Duodenal mucosa (tissue), 2 donors: ENCODE measurements around the gene C11orf65.
"Not testable (repeated sequence)": the region's sequence is repeated elsewhere in the genome, so short reads cannot be mapped to it uniquely, and the experiment has no call there.

Experiments
- H3K27ac ChIP-seq: one replicate; pipeline ENCODE4 v1.7.0; 2013; ENCODE audit warnings: low read depth, low read length
- H3K27me3 ChIP-seq, 2 donors: one replicate each; pipeline ENCODE4 v1.7.0; 2013; ENCODE audit warnings: low read length in 2 of 2, control low read depth in 1 of 2; ENCODE audit not compliant: insufficient read depth in 2 of 2, control insufficient read depth in 1 of 2
- H3K36me3 ChIP-seq, 2 donors: one replicate each; pipeline ENCODE4 v1.7.0; 2013; ENCODE audit warnings: low read length in 2 of 2, control low read depth in 1 of 2; ENCODE audit not compliant: insufficient read depth in 2 of 2, control insufficient read depth in 1 of 2
- H3K4me1 ChIP-seq, 2 donors: one replicate each; pipeline ENCODE4 v1.7.0; 2013; ENCODE audit warnings: low read length in 2 of 2, control low read depth in 1 of 2; ENCODE audit not compliant: insufficient read depth in 2 of 2, control insufficient read depth in 1 of 2
- H3K4me3 ChIP-seq, 2 donors: one replicate each; pipeline ENCODE4 v1.7.0; 2013; ENCODE audit warnings: low read length in 2 of 2, low read depth in 1 of 2
- H3K9ac ChIP-seq, 2 donors: one replicate each; pipeline ENCODE4 v1.7.0; 2013; ENCODE audit warnings: low read length in 2 of 2, low read depth in 1 of 2
- H3K9me3 ChIP-seq, 2 donors: one replicate each; pipeline ENCODE4 v1.7.0; 2013; ENCODE audit warnings: low read length in 2 of 2, control low read depth in 1 of 2; ENCODE audit not compliant: control insufficient read depth in 1 of 2

Gene C11orf65

DNA sequence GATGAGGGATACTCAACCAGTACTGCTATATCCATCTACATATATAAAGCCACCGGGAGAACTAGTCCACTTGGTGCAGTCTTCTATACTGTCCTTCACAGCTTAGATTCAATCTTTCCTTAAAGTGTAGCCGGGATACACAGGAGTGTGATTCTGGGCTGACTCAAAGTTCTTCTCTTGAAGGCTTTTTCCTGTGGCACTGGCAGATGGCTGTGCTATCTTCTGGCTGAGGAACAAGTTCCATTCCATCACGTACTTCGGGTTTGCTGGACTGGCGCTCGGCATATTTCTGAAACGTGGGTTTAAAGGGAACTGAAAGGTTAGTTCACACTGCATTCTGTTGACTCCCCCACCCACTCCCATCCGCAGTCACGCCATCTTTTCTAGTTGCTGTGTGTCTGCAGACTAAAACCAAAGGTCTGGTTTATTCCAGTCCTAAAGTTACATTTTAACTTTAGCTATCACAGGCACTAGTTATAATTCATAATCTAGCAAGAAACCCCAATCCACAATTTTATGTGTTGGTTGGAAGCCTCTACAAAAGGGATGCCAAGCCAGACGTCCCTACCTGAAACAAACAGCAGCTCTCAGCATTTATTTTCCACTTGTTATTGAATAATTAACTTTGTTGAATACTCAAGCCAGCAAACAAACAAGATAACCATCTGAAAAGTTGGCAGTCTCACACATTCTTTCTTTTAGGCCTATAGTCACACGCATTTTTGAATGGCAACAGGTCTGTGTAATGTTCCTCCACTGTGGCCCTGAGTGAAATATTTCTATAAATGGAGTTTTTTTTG lies 7.5 kb upstream of the C11orf65 start:
- Histone ChIP-seq H3K9ac (no peak overlapping the region), H3K9me3 (no peaks in the 10 kb centered on the region), H3K27ac (no peak overlapping the region), H3K4me3 (no peak overlapping the region), H3K4me1 (no peaks in the 10 kb centered on the region), H3K27me3 (no peaks in the 10 kb centered on the region), H3K36me3 (peaks cover 0 to 18% of the 10 kb centered on the region in 2 donors)

- H3K4me1 ChIP-seq, result no peaks in the 10 kb centered on the region
- H3K9me3 ChIP-seq, result no peaks in the 10 kb centered on the region
- no peak overlapping the region for H3K27ac ChIP-seq
- no peak overlapping the region for H3K4me3 ChIP-seq
- peaks cover 0 to 13% of the 10 kb centered on the region in 2 donors for H3K36me3 ChIP-seq
- H3K9ac ChIP-seq, result no peak overlapping the region
- H3K27me3 ChIP-seq, result no peaks in the 10 kb centered on the region
Measured at GRCh38 chr11:108472681-108473080, 5.4 kb upstream of the C11orf65 start.

- Histone ChIP-seq H3K9me3 (no peaks in the 10 kb centered on the region), H3K36me3 (no peaks in the 10 kb centered on the region), H3K4me3 (no peak overlapping the region), H3K9ac (no peak overlapping the region), H3K27me3 (no peaks in the 10 kb centered on the region), H3K4me1 (peaks cover 0 to 5% of the 10 kb centered on the region in 2 donors), H3K27ac (no peak overlapping the region)
Measured at GRCh38 chr11:108468478-108468864, 1.1 kb upstream of the C11orf65 start.

GRCh38 chr11:108466405-108466804 lies 924 bp downstream of the C11orf65 start:
- H3K36me3 ChIP-seq, result no peaks in the 10 kb centered on the region
- H3K4me1 ChIP-seq, result peaks cover 0 to 5% of the 10 kb centered on the region in 2 donors
- no peaks in the 10 kb centered on the region for H3K9me3 ChIP-seq
- H3K27ac ChIP-seq, result peak overlapping the region; percentile 99
- H3K9ac ChIP-seq, result peak overlapping the region; percentile 90 to 100
- peak overlapping the region; percentile 80 to 96 for H3K4me3 ChIP-seq
- no peaks in the 10 kb centered on the region for H3K27me3 ChIP-seq

DNA sequence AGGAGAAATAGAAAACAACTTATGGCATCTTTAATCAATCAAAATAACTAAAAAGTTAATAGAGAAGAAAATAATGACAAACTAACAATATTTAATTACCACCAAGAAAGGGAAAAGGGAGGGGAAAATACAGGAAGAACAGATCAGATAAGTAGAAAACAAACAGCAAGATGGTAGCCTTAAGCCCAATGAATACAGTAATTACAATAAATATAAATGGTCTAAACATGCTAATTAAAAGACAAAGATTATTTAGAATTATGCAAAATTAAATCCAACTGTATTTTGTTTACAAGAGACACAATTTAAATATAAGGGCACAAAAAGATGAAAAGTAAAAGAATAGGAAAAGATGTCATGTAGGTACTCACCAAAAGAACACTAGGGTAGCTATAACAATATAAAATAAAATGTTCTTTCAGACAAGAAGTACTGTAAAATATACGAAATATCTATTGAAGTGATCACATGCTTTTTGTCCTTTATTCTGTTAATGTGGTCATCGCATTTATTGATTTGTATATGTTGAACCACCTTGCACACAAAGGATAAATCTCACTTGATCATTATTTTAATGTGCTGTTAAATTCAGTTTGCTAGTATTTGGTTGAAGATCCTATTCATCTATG lies 14.0 kb downstream of the C11orf65 start:
- Histone ChIP-seq H3K9me3 (peaks cover 4 to 6% of the 10 kb centered on the region in 2 donors), H3K4me1 (no peaks in the 10 kb centered on the region), H3K9ac (no peak overlapping the region), H3K4me3 (no peak overlapping the region), H3K36me3 (no peaks in the 10 kb centered on the region), H3K27ac (no peak overlapping the region), H3K27me3 (no peaks in the 10 kb centered on the region)

DNA sequence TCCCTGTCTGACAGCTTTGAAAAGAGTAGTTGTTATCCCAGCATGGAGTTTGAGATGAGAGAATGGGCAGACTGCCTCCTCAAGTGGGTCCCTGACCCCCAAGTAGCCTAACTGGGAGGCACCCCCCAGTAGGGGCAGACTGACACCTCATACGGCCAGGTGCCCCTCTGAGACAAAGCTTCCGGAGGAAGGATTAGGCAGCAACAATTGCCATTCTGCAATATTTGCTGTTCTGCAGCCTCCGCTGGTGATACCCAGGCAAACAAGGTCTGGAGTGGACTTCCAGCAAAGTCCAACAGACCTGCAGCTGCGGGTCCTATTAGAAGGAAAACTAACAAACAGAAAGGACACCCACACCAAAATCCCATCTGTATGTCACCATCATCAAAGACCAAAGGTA lies 25.9 kb downstream of the C11orf65 start:
- not testable (repeated sequence) for H3K4me3 ChIP-seq, H3K27me3 ChIP-seq, H3K9me3 ChIP-seq, H3K4me1 ChIP-seq, H3K36me3 ChIP-seq, H3K9ac ChIP-seq, H3K27ac ChIP-seq

GRCh38 chr11:108436594-108436993 lies 30.7 kb downstream of the C11orf65 start:
- no peak overlapping the region for H3K27ac ChIP-seq
- H3K9me3 ChIP-seq, result peaks cover 0 to 2% of the 10 kb centered on the region in 2 donors
- H3K27me3 ChIP-seq, result no peaks in the 10 kb centered on the region
- no peak overlapping the region for H3K9ac ChIP-seq
- no peaks in the 10 kb centered on the region for H3K4me1 ChIP-seq
- H3K4me3 ChIP-seq, result no peak overlapping the region
- no peaks in the 10 kb centered on the region for H3K36me3 ChIP-seq

DNA sequence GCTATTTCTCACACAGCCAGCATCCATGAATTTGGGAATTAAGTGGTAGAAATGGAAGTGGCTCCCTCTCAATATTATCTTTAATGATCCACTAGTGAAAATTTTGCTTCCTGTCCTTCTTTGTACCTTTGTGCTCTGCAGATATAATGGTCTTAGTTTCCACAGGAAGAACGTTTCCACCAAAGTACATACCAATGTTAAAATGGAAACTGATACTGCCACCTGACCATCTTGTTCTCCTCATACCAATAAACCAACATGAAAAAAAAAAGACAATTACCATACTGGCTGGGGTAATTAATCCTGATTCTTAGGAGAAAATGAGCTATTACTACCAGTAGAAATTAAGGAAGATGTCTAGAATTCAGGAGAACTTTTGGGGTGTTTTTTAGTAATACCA lies 32.3 kb downstream of the C11orf65 start:
- H3K27me3 ChIP-seq, result no peaks in the 10 kb centered on the region
- H3K36me3 ChIP-seq, result no peaks in the 10 kb centered on the region
- H3K9ac ChIP-seq, result no peak overlapping the region
- no peak overlapping the region for H3K27ac ChIP-seq
- H3K4me1 ChIP-seq, result no peaks in the 10 kb centered on the region
- H3K9me3 ChIP-seq, result no peaks in the 10 kb centered on the region
- no peak overlapping the region for H3K4me3 ChIP-seq

GRCh38 chr11:108432783-108433182 lies 34.5 kb downstream of the C11orf65 start:
- H3K4me3 ChIP-seq, result no peak overlapping the region
- H3K27me3 ChIP-seq, result no peaks in the 10 kb centered on the region
- no peaks in the 10 kb centered on the region for H3K4me1 ChIP-seq
- H3K27ac ChIP-seq, result no peak overlapping the region
- H3K9ac ChIP-seq, result no peak overlapping the region
- H3K36me3 ChIP-seq, result no peaks in the 10 kb centered on the region
- no peaks in the 10 kb centered on the region for H3K9me3 ChIP-seq

GRCh38 chr11:108431997-108432396 lies 35.3 kb downstream of the C11orf65 start:
- Histone ChIP-seq H3K36me3 (no peaks in the 10 kb centered on the region), H3K9ac (no peak overlapping the region), H3K4me3 (no peak overlapping the region), H3K27ac (no peak overlapping the region), H3K9me3 (no peaks in the 10 kb centered on the region), H3K27me3 (no peaks in the 10 kb centered on the region), H3K4me1 (no peaks in the 10 kb centered on the region)
